Neural crest cell (in vitro differentiated cells): Measurements from ENCODE around the gene TUBA4B. TPM values are rescaled to one million over a fixed set of nuclear protein-coding genes. Genes with fewer than 3 reads are reported as not detected.

Experiments
- DNase-seq: peaks from one replicate; pipeline ENCODE4 v3.0.0; 2021; ENCODE audit warnings: low read depth, mixed read lengths, low spot score
- H3K27ac Mint-ChIP-seq: one replicate; pipeline ENCODE4 v1.8.0; 2021; ENCODE audit warnings: mild to moderate bottlenecking, mixed read lengths; ENCODE audit not compliant: unreplicated experiment
- H3K27me3 Mint-ChIP-seq: 2 replicates; pipeline ENCODE4 v1.8.0; 2021; ENCODE audit warnings: low read depth, mild to moderate bottlenecking, mixed read lengths
- H3K36me3 Mint-ChIP-seq: 2 replicates; pipeline ENCODE4 v1.8.0; 2021; ENCODE audit warnings: low read depth, mild to moderate bottlenecking, mixed read lengths
- H3K4me1 Mint-ChIP-seq: 2 replicates; pipeline ENCODE4 v1.8.0; 2021; ENCODE audit warnings: mixed read lengths
- H3K4me3 Mint-ChIP-seq: one replicate; pipeline ENCODE4 v1.8.0; 2021; ENCODE audit warnings: mild to moderate bottlenecking, mixed read lengths
- H3K9me3 Mint-ChIP-seq: 2 replicates; pipeline ENCODE4 v1.8.0; 2021; ENCODE audit warnings: mixed read lengths
- total RNA-seq: library from RNA; stranded (reverse); gene quantifications from 2 replicates; pipeline ENCODE4 v1.2.1, GENCODE V29; 2021
- TF ChIP-seq, protein P1 (sequence below): fragments of 200-600 bp; sonication (generic); conservative IDR thresholded peaks from 2 replicates; pipeline ENCODE4 v1.5.0; 2021; ENCODE audit warnings: antibody characterized with exemption, mild to moderate bottlenecking

Gene TUBA4B
- total RNA-seq, 1 donor from 2014 or later: not detected

DNA sequence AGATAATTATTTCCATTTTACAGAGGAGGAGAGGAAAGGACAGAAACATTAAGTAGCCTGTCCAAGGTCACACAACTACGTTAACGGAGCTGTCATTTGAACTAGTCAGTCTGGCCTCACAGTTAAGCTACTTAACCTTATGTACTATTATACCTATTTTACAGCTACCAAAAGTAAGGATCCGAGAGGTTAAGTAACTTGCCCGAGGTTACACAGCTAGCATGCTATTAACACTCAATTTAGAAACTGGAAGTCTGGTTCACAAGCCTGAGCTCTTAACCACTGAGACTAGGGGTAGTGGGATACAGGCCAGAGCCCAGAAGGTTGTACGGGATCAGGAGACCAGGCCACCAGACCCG lies 8.3 kb upstream of the TUBA4B start:
- Mint-ChIP-seq H3K36me3 (no peaks in the 10 kb centered on the region), H3K4me1 (peaks cover 10% of the 10 kb centered on the region), H3K9me3 (no peaks in the 10 kb centered on the region), H3K4me3 (peak overlapping the region; percentile 94), H3K27ac (peak overlapping the region; percentile 96), H3K27me3 (peaks cover 6% of the 10 kb centered on the region)
- TF ChIP-seq, protein P1, sequence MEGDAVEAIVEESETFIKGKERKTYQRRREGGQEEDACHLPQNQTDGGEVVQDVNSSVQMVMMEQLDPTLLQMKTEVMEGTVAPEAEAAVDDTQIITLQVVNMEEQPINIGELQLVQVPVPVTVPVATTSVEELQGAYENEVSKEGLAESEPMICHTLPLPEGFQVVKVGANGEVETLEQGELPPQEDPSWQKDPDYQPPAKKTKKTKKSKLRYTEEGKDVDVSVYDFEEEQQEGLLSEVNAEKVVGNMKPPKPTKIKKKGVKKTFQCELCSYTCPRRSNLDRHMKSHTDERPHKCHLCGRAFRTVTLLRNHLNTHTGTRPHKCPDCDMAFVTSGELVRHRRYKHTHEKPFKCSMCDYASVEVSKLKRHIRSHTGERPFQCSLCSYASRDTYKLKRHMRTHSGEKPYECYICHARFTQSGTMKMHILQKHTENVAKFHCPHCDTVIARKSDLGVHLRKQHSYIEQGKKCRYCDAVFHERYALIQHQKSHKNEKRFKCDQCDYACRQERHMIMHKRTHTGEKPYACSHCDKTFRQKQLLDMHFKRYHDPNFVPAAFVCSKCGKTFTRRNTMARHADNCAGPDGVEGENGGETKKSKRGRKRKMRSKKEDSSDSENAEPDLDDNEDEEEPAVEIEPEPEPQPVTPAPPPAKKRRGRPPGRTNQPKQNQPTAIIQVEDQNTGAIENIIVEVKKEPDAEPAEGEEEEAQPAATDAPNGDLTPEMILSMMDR: no peak
- no peak for DNase-seq

DNA sequence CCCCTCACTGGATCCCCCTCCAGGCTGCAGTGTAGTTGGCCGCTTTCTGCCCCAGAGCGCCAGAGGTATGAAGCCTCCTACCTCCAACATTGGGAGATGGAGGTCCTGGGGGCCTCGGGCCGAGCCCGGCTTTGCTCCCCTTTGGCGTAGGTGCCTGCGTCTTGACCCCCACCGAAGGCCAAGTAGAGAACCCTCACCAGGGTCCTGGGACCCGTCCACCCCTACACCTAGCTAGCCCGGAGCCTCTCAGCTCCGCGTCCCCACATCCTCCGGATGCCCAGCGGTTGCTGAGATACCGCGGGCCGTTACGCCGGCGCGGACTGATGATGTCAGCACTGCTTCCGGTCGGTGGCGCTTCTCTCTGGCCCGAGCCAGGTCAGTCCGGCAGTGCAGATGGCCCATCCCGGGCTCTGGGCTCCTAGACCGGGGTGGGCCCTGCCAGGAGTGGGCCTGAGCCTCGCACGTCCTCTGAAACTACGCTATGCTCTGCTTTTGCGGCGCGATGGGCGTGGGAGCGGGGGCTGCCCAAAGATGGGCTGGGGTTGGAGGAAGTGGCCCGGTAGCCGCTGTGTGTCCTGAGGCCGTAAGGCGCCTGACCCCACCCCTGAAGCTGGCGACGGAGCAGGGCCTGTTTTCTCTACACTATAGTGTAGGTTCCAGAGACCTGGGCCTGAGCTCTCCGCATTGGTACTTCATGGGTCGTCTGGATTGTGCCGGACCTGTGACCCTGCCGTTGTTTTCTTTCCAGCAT lies 7.7 kb upstream of the TUBA4B start, which contains the start of the genes GLB1L and STK16:
Gene GLB1L, minus strand, starts transcription at position 297 of the 751 bp plus-strand sequence. CDS start 1,871 bp downstream, outside the sequence.
Gene STK16, plus strand, starts transcription at position 332 of the 751 bp plus-strand sequence. CDS start 521 bp downstream, outside the sequence.
- peak; percentile 91 for DNase-seq
- Mint-ChIP-seq H3K27ac (peak within 1 kb of the TSS; percentile 96), H3K4me3 (peak within 1 kb of the TSS; percentile 94), H3K36me3 (no peaks in the 10 kb centered on the region), H3K27me3 (peaks cover 11% of the 10 kb centered on the region), H3K4me1 (peaks cover 10% of the 10 kb centered on the region), H3K9me3 (no peaks in the 10 kb centered on the region)
- TF ChIP-seq, protein P1: no peak

DNA sequence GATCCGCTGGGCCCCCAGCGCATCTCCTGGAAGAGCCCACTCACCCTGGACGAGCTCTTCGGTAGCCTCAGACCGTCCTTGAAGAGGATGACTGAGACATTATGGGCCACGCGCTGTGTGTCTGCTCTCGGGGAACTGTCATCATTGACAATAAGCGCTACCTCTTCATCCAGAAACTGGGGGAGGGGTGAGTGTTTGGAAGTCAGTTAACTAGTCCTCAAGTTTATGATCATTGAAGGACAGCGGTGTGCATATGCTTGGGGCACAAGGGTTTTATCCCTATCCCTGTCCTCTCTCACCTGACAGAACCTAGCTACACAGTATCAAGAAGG lies 7.2 kb upstream of the TUBA4B start:
- Mint-ChIP-seq H3K27me3 (peaks cover 16% of the 10 kb centered on the region), H3K4me1 (peaks cover 10% of the 10 kb centered on the region)

DNA sequence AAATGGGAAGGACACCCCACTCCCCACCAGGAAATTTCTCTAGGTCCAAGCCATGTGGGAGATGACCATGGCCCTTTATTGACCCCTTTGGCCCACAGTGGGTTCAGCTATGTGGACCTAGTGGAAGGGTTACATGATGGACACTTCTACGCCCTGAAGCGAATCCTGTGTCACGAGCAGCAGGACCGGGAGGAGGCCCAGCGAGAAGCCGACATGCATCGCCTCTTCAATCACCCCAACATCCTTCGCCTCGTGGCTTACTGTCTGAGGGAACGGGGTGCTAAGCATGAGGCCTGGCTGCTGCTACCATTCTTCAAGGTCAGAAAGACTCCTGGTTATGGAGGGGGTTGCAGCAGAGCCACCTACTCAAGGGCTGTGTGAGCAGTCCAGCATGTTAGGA lies 6.5 kb upstream of the TUBA4B start:
- no peak for DNase-seq
- Mint-ChIP-seq H3K4me1 (peaks cover 10% of the 10 kb centered on the region), H3K36me3 (no peaks in the 10 kb centered on the region), H3K27me3 (peaks cover 23% of the 10 kb centered on the region), H3K4me3 (peak overlapping the region; percentile 94), H3K27ac (no peak overlapping the region), H3K9me3 (no peaks in the 10 kb centered on the region)
- TF ChIP-seq, protein P1: no peak

More for the DNA sequence above, 7.2 kb upstream of the TUBA4B start:
- Mint-ChIP-seq H3K27ac (peak overlapping the region; percentile 96), H3K9me3 (no peaks in the 10 kb centered on the region), H3K4me3 (peak overlapping the region; percentile 94), H3K36me3 (no peaks in the 10 kb centered on the region)
- TF ChIP-seq, protein P1: no peak
- DNase-seq: no peak

DNA sequence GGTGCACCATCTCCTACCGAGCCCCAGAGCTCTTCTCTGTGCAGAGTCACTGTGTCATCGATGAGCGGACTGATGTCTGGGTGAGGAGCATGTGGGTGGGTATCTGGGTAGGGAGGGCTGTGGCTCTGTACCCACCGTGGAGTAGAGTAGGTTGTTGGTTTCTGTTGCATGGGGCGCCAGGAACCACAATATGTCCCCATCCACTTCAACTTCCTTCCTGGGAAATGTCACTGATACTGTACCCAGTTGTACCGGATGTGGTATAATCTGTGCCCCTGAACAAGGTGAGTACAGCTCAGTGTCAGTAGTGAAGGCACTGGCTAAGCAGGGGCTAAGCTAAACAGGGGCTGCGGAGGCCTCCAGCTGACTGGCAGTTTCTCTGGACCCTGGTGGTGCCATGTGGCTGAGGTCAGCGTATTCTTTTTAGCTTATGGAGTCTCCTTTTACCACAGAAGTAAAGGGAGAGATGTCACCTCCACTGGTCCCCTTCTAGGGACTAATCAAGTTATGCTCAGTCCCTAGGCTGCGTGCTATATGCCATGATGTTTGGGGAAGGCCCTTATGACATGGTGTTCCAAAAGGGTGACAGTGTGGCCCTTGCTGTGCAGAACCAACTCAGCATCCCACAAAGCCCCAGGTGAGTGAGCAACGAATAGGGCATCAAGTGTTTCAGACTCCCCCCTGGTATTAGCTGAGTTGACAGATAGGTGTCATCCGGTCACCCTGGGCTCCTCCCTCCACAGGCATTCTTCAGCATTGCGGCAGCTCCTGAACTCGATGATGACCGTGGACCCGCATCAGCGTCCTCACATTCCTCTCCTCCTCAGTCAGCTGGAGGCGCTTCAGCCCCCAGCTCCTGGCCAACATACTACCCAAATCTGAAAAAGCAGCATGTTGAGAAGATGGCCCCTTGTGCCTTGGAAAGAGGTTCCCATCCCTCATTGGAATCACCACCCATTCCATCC lies 5.1 kb upstream of the TUBA4B start:
- Mint-ChIP-seq H3K36me3 (no peaks in the 10 kb centered on the region), H3K4me3 (peak overlapping the region; percentile 47)

More for the DNA sequence above, 5.1 kb upstream of the TUBA4B start:
- Mint-ChIP-seq H3K27me3 (peaks cover 37% of the 10 kb centered on the region), H3K9me3 (no peaks in the 10 kb centered on the region), H3K4me1 (peaks cover 10% of the 10 kb centered on the region), H3K27ac (no peak overlapping the region)
- TF ChIP-seq, protein P1: no peak
- no peak for DNase-seq
